HG03060 (cell line): ENCODE results near the gene PFDN4.

Experiments used
- ATAC-seq: cut with Tn5 transposase; IDR thresholded peaks from one replicate; pipeline ENCODE4 v1.9.1; 2021; ENCODE audit warnings: low read depth, moderate number of reproducible peaks; ENCODE audit not compliant: unreplicated experiment

Gene PFDN4

GRCh38 chr20:54172856-54173652 is 34.8 kb upstream of the PFDN4 start:
- ATAC-seq = no peak

GRCh38 chr20:54173653-54174456 is 34.0 kb upstream of the PFDN4 start, which contains the start of gene CYP24A1:
Gene CYP24A1, minus strand, starts transcription at chr20:54173986. Its CDS starts 407 bp downstream, at chr20:54173579.
- ATAC-seq = no peak

- no peak for ATAC-seq
Observed at GRCh38 chr20:54174457-54175175, 33.3 kb upstream of the PFDN4 start.

- ATAC-seq = no peak
Observed at GRCh38 chr20:54176610-54177009, 31.3 kb upstream of the PFDN4 start.

- no peak for ATAC-seq
Observed at GRCh38 chr20:54177378-54177777, 30.5 kb upstream of the PFDN4 start.

- no peak for ATAC-seq
Observed at GRCh38 chr20:54178256-54178655, 29.6 kb upstream of the PFDN4 start.

- no peak for ATAC-seq
Observed at GRCh38 chr20:54179946-54180345, 27.9 kb upstream of the PFDN4 start.

- no peak for ATAC-seq
Observed at GRCh38 chr20:54180931-54181330, 27.0 kb upstream of the PFDN4 start.

GRCh38 chr20:54184071-54184470 is 23.8 kb upstream of the PFDN4 start:
- ATAC-seq = no peak

- no peak for ATAC-seq
Observed at GRCh38 chr20:54184904-54185626, 22.8 kb upstream of the PFDN4 start.

- no peak for ATAC-seq
Observed at GRCh38 chr20:54188132-54188849, 19.6 kb upstream of the PFDN4 start.

GRCh38 chr20:54189630-54190029 is 18.3 kb upstream of the PFDN4 start:
- ATAC-seq = no peak

- no peak for ATAC-seq
Observed at GRCh38 chr20:54190217-54190616, 17.7 kb upstream of the PFDN4 start.

GRCh38 chr20:54193817-54194216 is 14.1 kb upstream of the PFDN4 start:
- no peak for ATAC-seq

- ATAC-seq = no peak
Observed at GRCh38 chr20:54194724-54195438, 13.0 kb upstream of the PFDN4 start.

GRCh38 chr20:54195483-54196472 is 12.1 kb upstream of the PFDN4 start:
- ATAC-seq = no peak

GRCh38 chr20:54197621-54198604 is 10.0 kb upstream of the PFDN4 start:
- ATAC-seq = no peak
